ENCODE data around the gene CELF4.

The CELF4 gene

GRCh38 chr18:37391156-37391555 is 174.4 kb downstream of the CELF4 start:
- Histone ChIP-seq H3K27me3 (ENCODE audit: control insufficient read depth, insufficient read depth, low read length) (no peaks in the 10 kb centered on the region), H3K4me2 (ENCODE audit: low read length) (no peak overlapping the region), H2AFZ (no peak overlapping the region), H3K9ac (no peak overlapping the region), H3K4me3 (ENCODE audit: low read depth, low read length) (no peak overlapping the region), H3K27ac (no peak overlapping the region), H3K9me3 (ENCODE audit: control insufficient read depth, low read length) (no peaks in the 10 kb centered on the region), H3K4me1 (peaks cover 2% of the 10 kb centered on the region), H3K36me3 (ENCODE audit: control insufficient read depth, insufficient read depth, low read length) (no peaks in the 10 kb centered on the region), H3K79me2 (no peaks in the 10 kb centered on the region)
- no peak for TF ChIP-seq CTCF (IDR thresholded peaks at IDR 0.05)

DNA sequence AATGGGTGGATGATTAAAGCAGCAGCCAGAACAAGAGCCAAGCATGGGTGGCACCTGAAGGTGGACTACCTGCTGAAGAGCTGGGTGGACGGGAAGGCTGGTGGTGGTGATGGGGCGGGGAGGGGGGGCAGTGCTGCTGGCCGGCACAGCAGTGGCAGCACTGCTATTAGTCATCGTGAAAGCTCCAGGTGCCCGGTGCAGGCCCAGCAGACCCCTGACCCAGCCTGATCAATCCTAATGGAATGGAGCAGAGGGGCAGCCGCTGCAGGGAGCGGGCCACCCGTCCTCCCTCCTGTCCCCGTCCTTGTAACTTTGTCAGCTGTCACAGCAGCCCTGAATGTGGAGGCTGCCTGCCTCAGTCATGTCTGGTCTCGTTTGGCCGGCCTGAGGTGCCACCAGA is 174.9 kb downstream of the CELF4 start:
- no peaks in the 10 kb centered on the region for H3K9me3 ChIP-seq (ENCODE audit: control insufficient read depth, low read length)
- no peaks in the 10 kb centered on the region for H3K27me3 ChIP-seq (ENCODE audit: control insufficient read depth, insufficient read depth, low read length)
- H3K4me2 ChIP-seq (ENCODE audit: low read length), result no peak overlapping the region
- H3K36me3 ChIP-seq (ENCODE audit: control insufficient read depth, insufficient read depth, low read length), result no peaks in the 10 kb centered on the region
- H3K79me2 ChIP-seq, result no peaks in the 10 kb centered on the region
- peaks cover 2% of the 10 kb centered on the region for H3K4me1 ChIP-seq
- H2AFZ ChIP-seq, result no peak overlapping the region
- no peak overlapping the region for H3K4me3 ChIP-seq (ENCODE audit: low read depth, low read length)
- no peak overlapping the region for H3K27ac ChIP-seq
- no peak for TF ChIP-seq CTCF (IDR thresholded peaks at IDR 0.05)
- no peak overlapping the region for H3K9ac ChIP-seq

- no peak overlapping the region for H3K9ac ChIP-seq
- no peak for TF ChIP-seq CTCF (IDR thresholded peaks at IDR 0.05)
- H3K4me1 ChIP-seq, result peaks cover 2% of the 10 kb centered on the region
- no peak overlapping the region for H3K27ac ChIP-seq
- H3K79me2 ChIP-seq, result no peaks in the 10 kb centered on the region
- no peak overlapping the region for H3K4me2 ChIP-seq (ENCODE audit: low read length)
- H3K9me3 ChIP-seq (ENCODE audit: control insufficient read depth, low read length), result no peaks in the 10 kb centered on the region
- H2AFZ ChIP-seq, result no peak overlapping the region
- H3K27me3 ChIP-seq (ENCODE audit: control insufficient read depth, insufficient read depth, low read length), result no peaks in the 10 kb centered on the region
- H3K36me3 ChIP-seq (ENCODE audit: control insufficient read depth, insufficient read depth, low read length), result no peaks in the 10 kb centered on the region
- H3K4me3 ChIP-seq (ENCODE audit: low read depth, low read length), result no peak overlapping the region
These were observed 175.8 kb downstream of the CELF4 start for GRCh38 chr18:37389684-37390368.

DNA sequence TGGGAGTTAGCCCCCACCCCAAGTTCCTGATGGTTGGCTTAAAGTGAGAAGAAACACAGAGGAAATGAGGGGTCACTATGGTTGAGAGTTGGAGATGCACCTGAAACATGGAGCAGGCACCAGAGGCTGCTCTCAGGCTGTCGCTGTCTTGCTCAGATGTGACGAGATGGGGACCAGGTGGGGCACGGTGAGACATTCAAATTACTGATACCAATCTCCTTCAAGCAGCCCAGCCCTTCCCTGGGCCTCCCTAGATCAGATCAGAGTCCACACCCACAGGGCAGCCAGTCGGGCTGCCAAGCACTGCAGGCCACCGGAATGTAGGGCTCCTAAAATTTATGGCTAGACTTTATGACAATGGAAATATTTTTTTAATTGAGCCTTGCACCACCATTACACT is 176.6 kb downstream of the CELF4 start:
- Histone ChIP-seq H3K4me2 (ENCODE audit: low read length) (no peak overlapping the region), H3K79me2 (no peaks in the 10 kb centered on the region), H3K4me1 (no peaks in the 10 kb centered on the region), H3K36me3 (ENCODE audit: control insufficient read depth, insufficient read depth, low read length) (no peaks in the 10 kb centered on the region), H3K4me3 (ENCODE audit: low read depth, low read length) (no peak overlapping the region), H3K27me3 (ENCODE audit: control insufficient read depth, insufficient read depth, low read length) (no peaks in the 10 kb centered on the region), H3K9ac (no peak overlapping the region), H3K9me3 (ENCODE audit: control insufficient read depth, low read length) (no peaks in the 10 kb centered on the region), H3K27ac (no peak overlapping the region), H2AFZ (no peak overlapping the region)
- TF ChIP-seq CTCF (IDR thresholded peaks at IDR 0.05), result no peak

- no peaks in the 10 kb centered on the region for H3K4me1 ChIP-seq
- H3K4me3 ChIP-seq (ENCODE audit: low read depth, low read length), result no peak overlapping the region
- H3K79me2 ChIP-seq, result no peaks in the 10 kb centered on the region
- no peaks in the 10 kb centered on the region for H3K9me3 ChIP-seq (ENCODE audit: control insufficient read depth, low read length)
- no peak overlapping the region for H3K27ac ChIP-seq
- no peak overlapping the region for H3K4me2 ChIP-seq (ENCODE audit: low read length)
- H3K27me3 ChIP-seq (ENCODE audit: control insufficient read depth, insufficient read depth, low read length), result no peaks in the 10 kb centered on the region
- H2AFZ ChIP-seq, result no peak overlapping the region
- TF ChIP-seq CTCF (IDR thresholded peaks at IDR 0.05), result no peak
- no peaks in the 10 kb centered on the region for H3K36me3 ChIP-seq (ENCODE audit: control insufficient read depth, insufficient read depth, low read length)
- H3K9ac ChIP-seq, result no peak overlapping the region
These were observed 177.2 kb downstream of the CELF4 start for GRCh38 chr18:37388413-37388812.
